IPS-NIHi11 (cell line): ENCODE data around the gene PSMG4.

Experiments
- DNase-seq: peaks from one replicate; pipeline ENCODE4 v3.0.0; 2012; ENCODE audit warnings: mixed read lengths, low spot score

PSMG4 gene

DNA sequence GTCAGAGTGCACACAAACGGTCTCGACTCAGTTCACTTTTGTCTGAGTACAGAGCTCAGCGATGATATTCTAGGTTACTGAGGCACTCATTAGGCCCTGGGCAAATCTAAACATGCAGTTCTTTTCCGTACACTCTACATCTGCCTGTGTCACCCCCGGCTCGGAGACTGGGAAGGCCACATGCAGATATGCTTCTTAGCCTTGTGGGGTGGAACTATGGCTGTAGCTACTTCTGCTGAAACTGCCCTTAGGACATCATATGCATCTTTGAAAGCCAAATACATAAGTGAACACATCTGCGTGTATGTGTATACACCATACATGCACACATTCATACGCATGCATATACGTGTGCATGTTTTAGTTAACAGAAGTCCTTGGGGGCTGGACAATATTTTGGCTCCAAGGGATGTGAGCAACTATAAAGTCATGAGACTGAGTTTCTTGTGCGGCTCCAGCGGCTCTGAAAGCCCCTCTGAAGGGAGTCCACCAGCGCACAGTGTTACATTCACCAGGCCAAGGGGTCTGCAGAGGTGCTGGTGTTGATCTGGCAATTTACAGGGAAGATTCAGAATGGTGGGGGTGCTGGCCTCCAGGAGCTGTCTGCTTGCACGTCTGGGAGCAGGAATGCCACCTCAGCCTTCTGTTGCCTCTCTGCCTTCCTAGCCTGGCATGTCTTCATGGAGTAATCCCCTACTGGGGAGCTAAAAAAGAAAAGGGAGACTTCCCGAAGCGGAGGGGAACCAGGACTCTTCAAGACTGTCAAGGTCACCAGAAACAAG is 31.6 kb downstream of the PSMG4 start:
- DNase-seq = no peak

DNA sequence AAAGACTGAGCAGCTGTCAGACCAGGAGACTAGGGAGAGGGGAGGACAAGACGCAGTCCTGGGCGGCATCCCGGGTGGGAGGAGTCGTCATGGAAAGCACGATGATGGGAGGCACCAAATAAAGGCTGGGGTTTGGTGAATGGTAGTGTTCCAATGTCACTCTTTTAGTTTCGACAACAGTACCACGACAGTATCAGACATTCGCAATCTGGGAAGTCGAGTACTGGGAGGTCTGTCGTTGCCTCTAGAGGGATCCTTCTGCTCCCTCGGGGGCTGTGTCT is 32.1 kb downstream of the PSMG4 start:
- DNase-seq = no peak

DNA sequence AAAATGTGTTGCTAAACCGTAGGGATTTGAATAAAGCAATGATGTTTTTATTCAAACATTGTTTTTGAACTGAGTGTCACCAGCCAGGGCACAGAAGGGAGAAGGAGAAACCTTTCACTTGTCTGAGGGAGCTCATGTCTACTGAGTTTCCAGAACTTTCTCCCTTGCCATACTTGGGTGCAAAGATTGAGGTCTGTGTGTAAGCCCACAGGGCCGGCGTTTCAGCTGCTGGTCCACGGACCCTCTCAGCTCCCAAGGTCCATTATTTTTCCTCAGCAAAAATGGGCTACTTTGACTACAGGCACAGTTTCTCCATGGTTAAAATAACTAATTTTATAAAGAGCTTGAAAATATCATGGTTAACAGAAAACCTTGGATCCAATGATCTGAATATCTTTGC is 32.6 kb downstream of the PSMG4 start:
- DNase-seq = no peak

DNA sequence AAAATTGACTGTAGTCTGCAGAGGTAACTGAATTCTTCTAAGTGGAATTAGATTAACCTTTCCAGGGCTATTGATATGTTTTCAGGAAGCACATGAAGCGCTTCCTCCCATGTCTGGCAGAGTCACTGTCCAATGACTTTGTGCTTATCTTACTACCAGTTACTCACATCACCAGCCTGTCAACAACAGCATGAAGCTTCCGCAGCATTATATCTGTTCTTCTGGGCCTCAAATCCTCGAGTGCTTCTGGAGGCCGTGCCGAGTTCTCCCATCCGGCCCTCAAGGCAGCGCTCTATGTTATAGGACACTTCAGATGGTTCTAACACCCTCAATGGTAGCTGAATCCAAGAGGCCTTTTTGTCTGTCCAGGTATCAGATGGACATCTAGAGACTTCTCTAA is 33.2 kb downstream of the PSMG4 start:
- no peak for DNase-seq

DNA sequence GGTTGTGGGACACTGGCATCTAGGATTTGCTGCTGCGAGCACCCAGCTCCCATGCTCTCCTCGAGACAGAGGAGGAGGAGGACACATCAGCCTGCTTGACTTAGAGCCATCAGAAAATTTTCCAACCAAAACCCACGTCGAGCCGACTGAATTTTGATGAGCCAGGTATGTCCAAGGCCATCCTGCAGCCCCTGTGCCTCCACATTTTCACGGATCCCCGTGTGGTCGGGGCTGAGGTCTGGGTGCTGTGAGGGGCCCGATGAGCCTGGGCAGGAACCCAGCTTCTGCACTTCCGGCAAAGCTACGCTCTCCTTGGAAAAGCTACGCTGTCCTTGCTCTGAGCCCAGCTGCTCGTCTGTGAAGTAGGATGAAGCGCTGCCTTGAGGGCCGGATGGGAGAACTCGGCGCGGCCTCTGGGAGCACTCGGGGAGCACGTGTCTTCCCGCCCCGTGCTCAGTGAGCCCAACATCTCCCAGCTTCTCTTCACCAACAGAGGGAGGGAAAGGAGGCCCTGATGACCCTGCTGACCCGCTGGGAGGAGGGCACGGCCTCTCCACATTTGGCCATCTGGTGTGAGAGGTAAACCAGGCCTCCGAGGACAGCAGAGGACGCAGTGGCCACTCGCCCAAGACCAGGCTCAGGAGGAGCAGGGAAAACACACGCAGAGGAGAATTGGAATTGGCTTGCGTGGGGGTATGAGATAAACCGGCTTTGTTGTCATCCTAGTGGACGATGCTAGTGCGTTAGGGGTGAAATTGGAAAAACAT is 33.9 kb downstream of the PSMG4 start:
- no peak for DNase-seq

DNA sequence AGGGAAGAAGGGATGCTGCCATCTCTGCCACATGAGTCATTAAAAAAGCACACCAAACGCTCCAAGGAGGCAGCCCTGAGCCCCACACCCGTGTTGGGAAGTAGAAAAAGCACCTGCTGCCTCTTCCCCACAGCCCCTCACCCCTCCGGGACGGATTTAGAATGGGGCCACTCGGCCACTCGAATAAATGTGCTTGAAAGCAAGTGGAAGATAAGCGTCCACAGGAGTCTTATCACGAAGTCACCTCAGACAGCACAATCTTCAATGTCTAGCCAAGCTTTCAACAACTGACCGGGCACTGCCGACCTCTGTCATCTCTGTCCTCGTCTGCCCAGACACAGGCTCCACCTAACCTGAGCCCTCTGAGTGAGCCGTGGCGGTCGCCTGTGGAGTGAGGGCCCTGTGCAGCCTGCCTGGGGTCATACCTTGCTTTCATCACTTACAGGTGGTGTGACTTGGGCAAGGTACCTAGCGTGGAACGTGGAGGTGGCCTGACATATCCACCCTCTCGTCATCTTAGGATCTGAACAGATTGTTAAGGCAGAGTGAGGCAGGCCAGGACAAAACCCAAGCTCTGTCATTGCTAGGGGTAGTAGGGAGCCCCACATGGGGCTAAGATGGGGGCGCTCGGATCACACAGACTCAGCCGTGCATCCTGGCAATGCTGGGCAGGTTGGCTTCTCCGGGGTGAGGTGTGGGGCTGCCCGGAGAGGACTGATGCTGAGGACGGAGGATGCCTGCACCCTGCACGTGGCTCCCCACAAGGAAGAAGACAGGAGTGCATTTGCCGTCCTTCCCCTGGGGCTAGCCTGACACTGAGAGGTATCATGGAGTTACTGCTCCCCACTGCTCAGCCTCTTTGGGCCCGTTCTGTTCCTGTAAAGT is 34.8 kb downstream of the PSMG4 start:
- DNase-seq = no peak

DNA sequence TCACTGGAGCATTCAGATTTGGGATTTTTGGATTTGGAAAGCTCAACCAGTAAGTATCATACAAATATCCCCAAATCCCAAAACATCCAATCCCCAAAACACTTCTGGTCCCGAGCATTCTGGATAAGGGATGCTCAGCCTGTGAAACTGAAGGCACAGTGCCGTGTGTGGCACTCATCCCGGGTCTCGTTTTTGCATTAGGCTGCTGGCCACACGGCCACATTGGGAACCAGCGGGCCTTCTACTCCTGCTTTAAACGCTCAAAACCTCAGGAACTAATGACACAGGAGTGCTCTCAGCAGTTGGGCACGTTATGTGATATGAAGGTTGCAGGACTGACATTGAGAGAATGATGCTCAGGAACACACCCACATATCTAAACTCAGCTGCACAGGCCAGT is 35.6 kb downstream of the PSMG4 start:
- no peak for DNase-seq

DNA sequence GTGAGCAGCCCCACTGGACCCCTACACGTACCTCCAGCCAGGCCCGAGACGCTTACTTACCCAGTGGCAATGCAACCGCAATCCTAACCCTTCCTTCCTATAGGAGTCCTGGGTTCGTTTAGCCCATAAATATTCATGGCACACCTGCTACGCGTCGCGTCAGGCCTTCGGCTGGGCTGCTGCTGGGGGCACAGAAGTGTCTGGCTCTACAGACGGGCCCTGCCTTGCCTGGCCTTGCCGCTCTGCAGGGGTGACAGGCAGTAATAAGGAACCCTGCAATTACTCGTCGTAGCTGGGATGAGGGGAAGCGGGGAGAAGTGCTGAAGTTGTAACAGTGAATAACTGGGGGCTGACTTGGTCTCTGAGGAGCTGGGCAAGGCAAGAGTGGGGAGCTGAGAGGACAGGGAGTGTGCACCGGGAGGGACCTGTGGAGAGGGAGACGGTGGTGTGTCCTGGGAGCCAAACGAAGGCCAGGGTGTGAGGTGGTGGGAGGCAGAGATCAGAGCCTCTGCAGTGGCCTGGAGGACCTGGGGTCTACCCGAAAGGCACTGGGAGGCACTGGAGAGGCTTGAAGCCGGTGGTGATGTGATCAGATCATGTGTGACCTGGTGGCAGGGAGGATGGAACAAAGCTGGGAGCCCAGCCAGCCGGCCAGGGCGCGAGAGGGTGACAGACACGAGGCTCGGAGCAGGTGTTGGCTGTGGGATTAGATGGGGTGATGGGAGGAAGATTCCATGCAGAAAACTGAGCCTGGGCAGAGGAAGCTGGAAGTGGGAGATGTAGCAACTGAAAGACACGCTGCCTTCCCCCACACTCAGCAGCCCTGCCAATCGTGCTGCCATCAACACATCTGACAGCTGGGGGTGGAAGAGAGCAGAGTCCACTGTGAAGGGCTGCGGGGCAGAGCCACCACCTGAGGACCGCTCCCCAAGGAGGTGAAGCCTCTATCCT is 36.4 kb downstream of the PSMG4 start:
- DNase-seq = peak; percentile 59

DNA sequence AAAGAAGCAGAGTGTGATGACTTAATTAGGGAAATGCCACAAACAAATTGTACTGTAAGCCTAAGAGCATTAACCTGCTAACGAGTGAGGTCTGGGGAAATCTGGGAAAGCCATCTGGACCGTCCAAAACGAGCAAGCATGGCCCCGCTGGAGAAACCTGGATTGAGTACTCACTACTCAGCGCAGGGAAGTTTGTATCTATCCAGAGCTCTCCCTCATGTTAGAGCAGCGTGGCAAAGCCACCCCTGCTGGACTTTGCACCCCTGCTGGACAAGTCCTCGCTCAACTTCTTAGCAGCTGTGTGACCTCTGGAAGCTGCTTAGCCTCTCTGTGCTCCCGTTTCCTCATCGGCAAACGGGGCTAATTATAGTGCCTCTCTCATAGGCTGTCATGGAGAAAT is 37.3 kb downstream of the PSMG4 start:
- DNase-seq = no peak

DNA sequence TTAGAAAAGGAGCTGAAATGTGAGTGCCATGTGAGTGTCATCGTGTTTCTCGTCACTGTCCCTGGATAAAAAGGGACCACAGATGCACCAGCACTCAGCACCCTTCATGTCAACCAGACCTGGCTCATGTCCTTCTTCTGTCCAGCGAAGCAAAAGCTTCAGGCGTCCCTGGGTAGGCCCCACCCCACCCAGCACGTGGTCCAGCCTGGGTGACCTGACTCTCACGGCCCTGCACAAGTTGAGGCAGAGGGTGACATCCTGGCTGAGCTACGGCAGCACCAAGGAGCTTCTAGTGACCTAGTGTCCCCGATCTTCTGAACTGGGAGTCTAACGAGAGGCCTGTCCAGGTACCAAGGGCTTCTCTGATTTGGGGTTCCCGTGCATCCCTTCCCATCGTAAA is 37.8 kb downstream of the PSMG4 start:
- no peak for DNase-seq

DNA sequence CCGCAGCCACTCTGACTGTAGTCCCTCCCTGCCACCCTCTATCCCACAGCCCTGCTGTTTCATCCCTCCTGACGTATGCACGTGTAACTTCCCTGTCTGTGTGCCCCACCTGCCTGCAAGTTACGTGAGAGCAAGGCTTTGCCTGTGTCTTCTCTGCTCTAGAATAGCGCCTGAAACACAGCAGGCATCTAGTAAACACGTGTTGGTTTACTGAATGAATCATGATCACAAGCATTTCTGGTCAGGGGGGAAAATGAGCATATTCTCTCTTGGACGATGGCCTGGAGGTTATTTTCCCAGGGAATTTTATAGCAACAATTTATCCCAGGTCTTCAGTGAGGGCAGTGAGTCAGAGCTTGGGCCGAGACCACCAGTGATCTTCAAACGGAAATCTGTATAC is 38.3 kb downstream of the PSMG4 start:
- no peak for DNase-seq

DNA sequence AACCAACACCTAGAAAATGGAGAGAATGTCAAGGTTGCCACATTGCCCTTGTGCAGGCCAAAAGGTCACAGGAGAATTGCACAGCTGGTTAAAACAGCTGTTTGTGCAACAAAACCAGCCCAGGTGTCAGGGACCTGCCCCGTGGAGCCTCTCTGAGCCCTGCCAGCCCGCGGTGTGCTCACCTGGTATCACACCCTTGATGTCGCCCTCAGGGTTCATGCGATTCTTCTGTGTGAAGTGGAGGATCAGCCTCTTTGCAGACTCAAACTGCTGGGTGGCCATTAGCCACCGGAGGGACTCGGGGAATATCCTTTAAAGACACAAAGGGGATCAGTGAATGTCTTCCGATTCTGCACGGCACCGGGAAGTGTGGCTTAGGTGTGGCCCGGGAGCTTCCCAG is 39.2 kb downstream of the PSMG4 start:
- DNase-seq = no peak

DNA sequence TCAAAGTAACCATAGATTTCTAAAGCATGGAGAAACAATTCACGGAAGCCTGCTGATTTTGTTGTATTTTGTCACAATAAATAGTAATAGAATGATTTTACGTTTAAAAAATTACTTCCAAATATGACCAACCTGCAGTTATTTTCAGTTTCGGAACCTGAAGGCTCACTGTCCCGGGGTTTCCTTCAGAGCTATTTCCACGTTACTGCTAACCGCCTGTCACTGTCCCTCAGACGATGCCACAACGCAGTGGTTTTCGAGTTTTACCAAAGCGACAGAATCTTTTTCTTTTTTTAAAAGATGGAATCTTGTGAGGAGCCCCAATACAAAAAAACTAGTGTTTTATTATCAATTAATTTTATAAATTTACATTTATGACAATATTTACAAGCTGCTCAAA is 40.5 kb downstream of the PSMG4 start:
- DNase-seq = no peak

DNA sequence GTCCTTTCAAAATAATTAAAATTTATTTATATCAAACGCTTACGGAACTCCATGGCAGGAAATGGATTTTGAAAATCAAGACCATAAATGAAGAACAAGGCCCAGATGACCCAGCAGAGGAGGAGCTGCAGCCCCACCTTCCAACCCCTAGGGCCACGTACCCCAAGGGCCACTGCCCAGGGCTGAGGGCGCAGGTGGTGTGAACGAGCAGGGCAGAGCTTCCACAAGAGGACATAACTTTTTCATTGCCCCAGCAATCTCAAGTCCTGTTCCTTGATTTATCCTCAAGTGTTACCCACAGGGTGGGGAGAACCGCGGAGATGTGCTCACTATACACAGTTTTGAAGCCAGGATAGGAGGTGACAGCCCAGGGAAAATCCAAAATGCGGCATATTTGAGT is 42.8 kb downstream of the PSMG4 start:
- DNase-seq = no peak

DNA sequence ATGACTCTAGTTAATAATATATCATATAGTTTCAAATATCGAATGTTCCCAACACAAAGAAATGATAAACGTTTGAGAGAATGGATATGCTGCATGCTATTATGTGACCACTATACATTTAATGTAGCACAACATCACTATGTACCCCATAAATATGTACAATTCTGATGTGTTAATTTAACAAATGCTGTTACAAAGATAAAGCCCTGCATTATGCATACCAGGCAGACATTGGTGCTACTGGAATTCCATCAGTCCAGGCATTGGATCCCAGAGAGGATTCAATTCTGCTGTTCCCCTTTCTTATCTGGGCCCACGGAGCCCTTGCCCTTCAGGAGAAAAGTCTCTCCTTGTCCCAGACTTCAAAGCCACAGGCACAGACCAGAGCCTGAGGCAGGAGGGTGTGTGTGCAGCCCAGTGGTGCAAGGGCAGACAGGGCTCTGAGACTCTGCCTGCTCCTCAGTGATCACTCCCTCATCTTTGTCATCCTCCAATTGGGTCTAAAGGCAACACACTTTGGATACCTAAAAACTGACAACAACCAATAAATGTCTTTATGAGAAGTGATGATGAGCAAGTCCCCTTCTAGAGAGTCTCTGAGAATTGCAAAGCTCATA is 45.2 kb downstream of the PSMG4 start:
- no peak for DNase-seq

DNA sequence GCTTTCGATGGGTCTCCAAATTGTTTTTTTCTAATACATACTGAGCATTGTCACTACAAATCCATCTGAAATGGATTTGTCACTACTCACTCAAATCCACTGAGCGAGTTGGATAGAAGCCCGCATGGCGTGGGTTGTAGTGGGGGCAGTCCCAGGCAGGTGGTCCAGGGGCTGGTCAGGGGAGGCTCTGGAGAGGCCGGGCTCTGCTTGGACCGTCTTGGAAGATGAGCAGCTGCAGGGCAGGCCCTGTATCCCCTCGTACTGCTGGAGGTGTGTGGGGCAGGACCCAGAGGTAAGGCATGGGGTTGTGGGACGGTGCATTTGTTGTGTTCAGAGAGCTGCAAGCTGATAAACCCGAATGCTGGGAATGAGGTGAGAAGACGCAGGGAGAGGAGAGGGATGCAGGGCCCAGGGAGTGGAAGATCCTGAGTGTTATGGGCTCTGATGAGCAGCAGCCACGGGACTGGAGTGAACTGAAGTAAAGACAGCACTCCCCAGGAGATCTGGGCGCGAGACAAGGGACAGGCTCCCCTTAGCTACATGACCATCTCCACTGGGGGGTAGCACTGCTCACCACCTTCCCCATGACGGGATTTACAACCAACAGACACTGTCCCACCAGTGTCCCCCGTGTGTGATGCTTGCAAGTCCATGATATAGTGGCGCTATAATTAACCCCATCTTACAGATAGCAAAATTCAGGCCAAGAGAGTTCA is 45.9 kb downstream of the PSMG4 start:
- DNase-seq = no peak

DNA sequence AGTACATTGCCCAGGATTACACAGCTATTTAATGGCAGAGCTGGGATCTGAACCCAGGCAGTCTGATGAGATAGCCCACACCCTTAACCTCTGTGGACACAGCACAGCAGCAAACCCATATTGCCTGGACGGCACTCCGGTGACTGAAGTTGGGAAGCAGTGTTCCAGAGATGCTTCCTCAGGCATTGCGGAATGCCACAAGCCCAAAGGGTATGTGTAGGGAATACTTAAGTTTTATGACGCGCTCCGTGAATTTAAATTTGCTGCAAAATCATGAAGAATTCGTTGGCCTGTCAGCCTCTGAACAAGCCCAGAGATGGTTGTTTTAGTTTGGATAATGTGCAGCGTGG is 46.4 kb downstream of the PSMG4 start:
- no peak for DNase-seq

DNA sequence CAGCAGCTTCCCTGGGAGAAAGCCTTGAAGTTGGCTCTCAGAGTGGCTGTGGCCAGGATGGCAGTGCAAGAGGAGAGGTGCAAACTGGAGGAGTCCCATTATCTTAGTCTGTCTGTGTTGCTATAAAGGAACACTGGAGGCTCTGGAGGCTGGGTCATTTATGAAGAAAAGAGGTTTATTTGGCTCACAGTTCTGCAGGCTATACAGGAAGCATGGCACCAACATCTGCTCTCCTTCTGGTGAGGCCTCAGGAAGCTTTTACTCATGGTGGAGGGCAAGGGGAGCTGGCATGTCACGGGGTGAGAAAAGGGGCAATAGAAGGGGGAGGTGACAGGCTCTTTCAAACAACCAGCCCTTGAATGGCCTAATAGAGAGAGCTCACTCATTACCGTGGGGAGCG is 47.1 kb downstream of the PSMG4 start:
- no peak for DNase-seq

DNA sequence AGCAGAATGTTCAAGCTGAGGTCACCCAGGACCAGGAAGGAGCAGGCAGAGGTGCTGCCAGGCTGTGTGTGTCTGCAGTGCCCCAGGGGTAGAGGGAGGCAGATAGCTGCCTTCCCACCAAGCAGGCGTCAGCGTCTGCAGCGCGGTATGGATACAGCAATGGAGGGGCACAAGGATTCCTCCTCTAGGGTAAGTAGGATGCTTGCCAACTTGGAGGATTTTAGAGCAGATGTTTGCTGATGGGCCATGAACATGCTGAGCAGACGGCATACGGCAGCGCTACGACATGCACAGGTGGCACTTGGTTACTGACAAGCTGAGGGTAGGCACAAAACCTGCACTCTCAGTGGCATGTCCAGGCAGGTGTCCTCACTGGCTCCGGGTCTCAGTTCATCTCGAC is 48.1 kb downstream of the PSMG4 start:
- no peak for DNase-seq

DNA sequence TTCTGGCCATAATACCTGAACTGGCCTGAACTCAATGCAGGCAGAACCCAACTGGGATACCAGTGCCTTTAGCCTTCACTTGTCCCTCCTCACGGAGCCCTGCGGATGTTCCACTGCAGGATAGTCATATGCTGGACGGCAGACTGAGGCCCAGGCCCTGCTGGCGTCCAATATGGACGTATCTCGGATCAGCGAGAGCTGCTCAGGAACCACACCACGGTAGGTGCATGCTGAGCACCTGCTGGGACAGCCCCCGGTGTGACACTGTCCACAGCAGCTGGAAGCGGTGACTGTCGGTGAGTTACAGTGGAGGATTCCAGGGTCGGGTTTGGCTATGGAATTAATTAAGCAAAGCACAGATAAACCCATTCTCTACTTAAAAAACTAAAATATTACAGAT is 48.7 kb downstream of the PSMG4 start:
- DNase-seq = no peak

DNA sequence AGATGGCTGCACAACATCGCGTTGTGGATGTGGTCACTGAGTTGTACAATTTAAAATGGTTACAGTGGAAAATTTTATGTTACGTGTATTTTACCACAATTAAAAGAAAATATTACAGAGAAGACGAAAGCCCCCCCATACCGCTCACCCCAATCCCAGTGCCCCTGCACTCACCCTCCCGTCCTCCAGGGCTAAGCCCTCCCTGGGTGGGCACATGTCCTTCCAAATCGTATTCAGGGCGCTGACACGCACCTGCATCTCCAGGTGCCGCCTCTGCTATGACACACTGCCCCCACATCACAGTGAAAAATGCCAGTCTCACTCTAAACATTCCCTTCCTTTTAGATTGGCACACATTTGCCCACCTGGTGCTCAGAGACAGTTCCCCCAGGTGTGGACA is 49.4 kb downstream of the PSMG4 start:
- no peak for DNase-seq
